Measurements from ENCODE around the gene SHKBP1. TPM values are rescaled to one million over a fixed set of nuclear protein-coding genes. Genes with fewer than 3 reads are reported as not detected.
"Not testable (repeated sequence)": the region's sequence is repeated elsewhere in the genome, so short reads cannot be mapped to it uniquely, and the experiment has no call there.

The SHKBP1 gene
- total RNA-seq, 1 donor from 2014 or later = 65.3 TPM

GRCh38 chr19:40589591-40590429 lies 13.1 kb downstream of the SHKBP1 start:
- peaks cover 2% of the 10 kb centered on the region for H3K4me1 Mint-ChIP-seq
- H3K9me3 Mint-ChIP-seq = no peaks in the 10 kb centered on the region
- TF ChIP-seq CTCF (IDR thresholded peaks at IDR 0.05; ENCODE audit: unreplicated experiment) = no peak
- H3K36me3 Mint-ChIP-seq = peaks cover 16% of the 10 kb centered on the region
- DNase-seq (ENCODE audit: low spot score in 2 of 2, unreplicated experiment in 2 of 2) = no peak
- no peak overlapping the region for H3K27ac Mint-ChIP-seq
- no peak overlapping the region for H3K4me3 Mint-ChIP-seq
- peaks cover 5% of the 10 kb centered on the region for H3K27me3 Mint-ChIP-seq (ENCODE audit: low read depth)

- Mint-ChIP-seq H3K4me3 (no peak overlapping the region), H3K27ac (no peak overlapping the region), H3K36me3 (peaks cover 15% of the 10 kb centered on the region), H3K4me1 (peaks cover 2% of the 10 kb centered on the region), H3K9me3 (no peaks in the 10 kb centered on the region), H3K27me3 (ENCODE audit: low read depth) (peaks cover 11% of the 10 kb centered on the region)
- TF ChIP-seq CTCF (IDR thresholded peaks at IDR 0.05; ENCODE audit: unreplicated experiment) = no peak
- DNase-seq (ENCODE audit: low spot score in 2 of 2, unreplicated experiment in 2 of 2) = no peak
Observed at GRCh38 chr19:40590464-40591265, 14.0 kb downstream of the SHKBP1 start.

- not testable (repeated sequence) for H3K9me3 Mint-ChIP-seq; H3K27ac Mint-ChIP-seq; H3K4me3 Mint-ChIP-seq; DNase-seq (ENCODE audit: low spot score in 2 of 2, unreplicated experiment in 2 of 2); H3K4me1 Mint-ChIP-seq
- Mint-ChIP-seq H3K27me3 (ENCODE audit: low read depth) (peaks cover 19% of the 10 kb centered on the region), H3K36me3 (peaks cover 11% of the 10 kb centered on the region)
Observed at GRCh38 chr19:40591724-40592123, 15.1 kb downstream of the SHKBP1 start.

- peaks cover 7% of the 10 kb centered on the region for H3K36me3 Mint-ChIP-seq
- H3K27ac Mint-ChIP-seq = no peak overlapping the region
- no peaks in the 10 kb centered on the region for H3K9me3 Mint-ChIP-seq
- peaks cover 2% of the 10 kb centered on the region for H3K4me1 Mint-ChIP-seq
- no peak for TF ChIP-seq CTCF (IDR thresholded peaks at IDR 0.05; ENCODE audit: unreplicated experiment)
- no peak for DNase-seq (ENCODE audit: low spot score in 2 of 2, unreplicated experiment in 2 of 2)
- no peak overlapping the region for H3K4me3 Mint-ChIP-seq
- H3K27me3 Mint-ChIP-seq (ENCODE audit: low read depth) = peaks cover 21% of the 10 kb centered on the region
Observed at GRCh38 chr19:40592170-40592569, 15.5 kb downstream of the SHKBP1 start.

- H3K4me1 Mint-ChIP-seq = peaks cover 10% of the 10 kb centered on the region
- H3K9me3 Mint-ChIP-seq = no peaks in the 10 kb centered on the region
- H3K36me3 Mint-ChIP-seq = peaks cover 2% of the 10 kb centered on the region
- TF ChIP-seq CTCF (IDR thresholded peaks at IDR 0.05; ENCODE audit: unreplicated experiment) = no peak
- H3K27ac Mint-ChIP-seq = no peak overlapping the region
- no peak for DNase-seq (ENCODE audit: low spot score in 2 of 2, unreplicated experiment in 2 of 2)
- H3K27me3 Mint-ChIP-seq (ENCODE audit: low read depth) = peaks cover 37% of the 10 kb centered on the region
- H3K4me3 Mint-ChIP-seq = no peak overlapping the region
Observed at GRCh38 chr19:40594255-40594654, 17.6 kb downstream of the SHKBP1 start.

- Mint-ChIP-seq H3K9me3 (no peaks in the 10 kb centered on the region), H3K36me3 (peaks cover 2% of the 10 kb centered on the region), H3K27ac (no peak overlapping the region), H3K4me1 (peaks cover 12% of the 10 kb centered on the region), H3K27me3 (ENCODE audit: low read depth) (peaks cover 41% of the 10 kb centered on the region), H3K4me3 (no peak overlapping the region)
- no peak for TF ChIP-seq CTCF (IDR thresholded peaks at IDR 0.05; ENCODE audit: unreplicated experiment)
- DNase-seq (ENCODE audit: low spot score in 2 of 2, unreplicated experiment in 2 of 2) = no peak
Observed at GRCh38 chr19:40594657-40595091, 18.0 kb downstream of the SHKBP1 start.
